NCI-H2196 treated with DMSO at 0.1 percent for 48 hours (cell line): ENCODE measurements around the gene NMRK1.

Experiments used
- DNase-seq: peaks from one replicate; lab custom pipeline; 2025; ENCODE audit not compliant: unreplicated experiment; lab: John Stamatoyannopoulos, UW

NMRK1 gene

DNA sequence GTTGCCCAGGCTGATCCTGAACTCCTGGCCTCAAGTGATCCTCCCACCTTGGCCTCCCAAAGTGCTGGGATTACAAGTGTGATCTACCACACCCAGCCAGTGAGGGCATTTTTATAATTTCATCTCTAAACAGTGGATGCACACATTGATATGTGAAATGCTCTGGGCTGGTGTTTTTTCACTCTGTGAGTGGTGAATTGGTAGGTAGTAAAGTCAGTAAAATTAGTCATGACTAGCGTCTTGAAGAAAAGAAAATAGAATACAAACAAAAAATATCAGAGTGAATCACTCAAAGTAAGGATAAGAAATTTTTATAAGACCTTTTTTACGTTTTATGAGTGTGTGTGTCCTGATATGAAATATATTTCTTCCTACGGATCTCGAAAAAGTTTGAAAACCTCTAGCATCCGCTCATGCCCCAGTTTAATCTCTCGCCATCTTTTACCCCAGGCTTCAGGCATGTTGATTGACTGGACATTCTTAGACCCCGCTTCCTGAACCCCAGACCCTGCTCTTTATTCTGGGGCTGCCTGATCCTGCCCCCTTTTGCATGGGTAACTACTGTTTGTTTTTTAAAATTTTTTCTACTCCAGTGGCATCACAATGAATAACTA is 14.3 kb upstream of the NMRK1 start:
- no peak for DNase-seq

DNA sequence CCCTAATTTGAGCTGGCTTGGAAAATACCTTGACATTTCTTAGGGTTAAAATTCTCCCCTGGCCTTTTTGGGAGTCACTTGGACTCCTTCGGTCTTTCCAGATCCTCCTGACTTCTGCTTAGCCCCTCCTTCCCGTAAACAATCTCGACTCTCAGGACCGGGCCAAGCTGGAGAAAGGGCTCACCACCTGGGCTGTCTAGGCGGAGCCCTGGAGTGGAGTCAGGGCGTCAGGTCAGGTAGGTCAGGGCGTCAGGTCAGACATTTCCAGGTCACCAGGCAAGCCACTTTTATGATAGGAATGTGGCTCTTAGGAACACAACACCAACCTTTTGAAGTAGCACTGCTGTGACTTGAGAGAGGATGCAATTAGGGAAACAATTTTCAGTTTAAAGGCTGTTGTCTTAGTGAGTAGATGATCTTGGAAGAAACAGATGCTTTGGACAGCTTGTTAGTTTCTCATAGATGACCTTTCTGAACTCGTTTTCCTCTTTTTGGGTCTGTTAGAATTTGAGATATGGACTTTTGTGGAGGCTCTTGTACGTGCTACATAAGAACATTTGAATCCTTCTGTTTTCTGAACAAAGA is 13.1 kb upstream of the NMRK1 start:
- no peak for DNase-seq

DNA sequence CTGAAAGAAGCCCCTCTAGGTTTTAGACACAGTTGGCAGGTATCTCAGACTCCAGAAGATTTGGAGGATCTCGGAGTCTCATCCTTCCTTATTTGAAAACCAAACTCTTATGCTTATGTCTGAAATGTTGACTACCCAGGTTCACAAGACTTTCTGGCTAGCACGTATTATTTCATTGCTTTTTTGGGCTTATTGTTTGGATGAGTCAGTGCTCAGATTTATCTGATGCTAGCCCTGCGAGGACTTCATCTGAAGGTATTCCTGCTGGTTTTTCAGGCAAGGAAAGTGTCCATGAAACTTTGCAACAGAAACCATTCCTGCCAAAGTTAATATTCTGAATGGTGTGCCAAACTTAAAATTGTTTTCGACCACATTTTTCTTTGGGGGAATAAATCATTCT is 8.8 kb upstream of the NMRK1 start:
- no peak for DNase-seq

DNA sequence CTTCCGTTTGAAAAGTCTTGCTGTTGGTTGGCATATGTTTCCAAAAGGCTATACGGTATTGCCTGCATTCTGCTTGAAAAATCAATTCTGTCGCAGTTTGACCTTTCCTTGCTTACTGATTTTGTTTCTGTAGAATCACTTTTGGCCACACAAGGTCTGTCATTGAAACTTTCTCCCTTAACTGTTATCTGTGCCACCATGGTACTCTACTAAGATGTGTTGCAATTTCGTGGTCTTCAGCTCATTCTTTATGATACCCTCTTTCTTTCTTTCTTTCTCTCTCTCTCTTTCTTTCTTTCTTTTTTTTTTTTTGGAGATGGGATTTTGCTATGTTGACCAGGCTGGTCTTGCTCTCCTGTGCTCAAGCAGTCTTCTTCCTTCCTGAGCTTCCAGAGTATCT is 4.8 kb upstream of the NMRK1 start:
- DNase-seq, result no peak

DNA sequence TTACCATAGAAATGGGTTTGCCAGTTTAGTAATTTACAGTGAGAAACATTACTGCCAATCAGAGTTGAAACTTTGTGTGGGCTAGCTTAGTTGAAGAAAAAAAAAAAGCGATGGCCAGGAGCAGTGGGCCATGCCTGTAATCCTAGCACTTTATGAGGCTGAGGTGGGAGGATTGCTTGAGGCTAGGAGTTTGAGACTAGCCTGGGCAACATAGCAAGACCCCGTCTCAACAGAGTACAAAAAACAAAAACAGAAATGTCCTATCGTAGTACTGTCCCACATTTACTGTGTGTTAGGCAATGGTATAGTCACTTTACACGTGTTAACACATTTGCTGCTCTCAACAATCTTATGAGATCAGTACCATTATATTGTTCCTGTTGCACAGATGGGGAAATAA is 2.6 kb upstream of the NMRK1 start:
- DNase-seq, result no peak

DNA sequence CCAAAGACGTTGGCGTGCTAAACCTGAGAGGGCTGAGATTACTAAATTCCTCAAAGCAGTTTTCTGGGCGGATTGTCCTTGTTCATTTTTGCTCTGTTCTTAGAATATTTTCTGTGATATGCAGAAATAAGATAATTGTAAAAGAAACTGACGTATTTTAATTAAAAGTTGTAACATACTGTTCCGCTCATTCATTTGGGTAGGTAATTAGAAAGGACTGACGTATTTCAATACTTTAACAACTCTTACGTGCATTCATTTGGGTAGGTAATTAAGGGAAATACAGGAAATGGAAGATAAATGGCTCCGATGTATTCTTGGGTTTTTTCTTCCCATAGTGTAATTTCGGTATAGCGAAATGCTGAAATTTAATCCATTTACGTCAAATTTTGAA is 1.4 kb upstream of the NMRK1 start:
- no peak for DNase-seq

DNA sequence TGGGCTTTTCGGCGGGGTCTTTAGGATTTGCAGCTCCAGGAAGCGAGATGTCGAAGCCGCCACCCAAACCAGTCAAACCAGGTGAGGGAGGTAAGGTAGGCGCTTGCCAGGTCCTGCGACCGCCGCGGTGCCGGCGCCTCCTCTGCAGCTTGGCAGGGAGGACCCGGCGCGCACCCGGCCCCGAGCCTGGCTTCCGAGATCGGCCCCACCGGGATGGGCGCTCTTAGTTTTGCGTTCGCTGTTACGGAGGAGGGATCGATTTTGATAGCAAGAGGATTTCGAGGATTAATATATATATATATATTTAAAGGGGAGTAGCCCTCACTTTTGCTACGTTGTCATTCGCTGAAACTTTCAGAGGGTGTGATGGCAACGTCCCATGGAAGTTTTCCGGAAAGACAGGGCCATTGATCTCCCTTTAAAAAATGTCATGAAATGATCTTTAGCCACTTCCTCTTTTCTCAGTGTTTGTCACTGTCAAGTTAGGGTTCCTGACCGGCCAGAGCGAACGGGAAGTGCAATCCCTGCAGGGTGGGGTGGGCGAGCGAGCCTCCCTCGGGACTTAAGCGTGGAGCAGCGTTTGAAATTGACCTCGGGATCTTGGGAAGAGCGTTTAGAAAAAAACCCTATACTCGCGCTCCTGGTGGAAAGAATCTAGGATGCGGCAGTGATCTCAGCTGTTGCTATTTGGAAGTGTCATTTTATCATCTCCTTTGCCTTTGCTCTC is 854 bp upstream of the NMRK1 start:
- no peak for DNase-seq

DNA sequence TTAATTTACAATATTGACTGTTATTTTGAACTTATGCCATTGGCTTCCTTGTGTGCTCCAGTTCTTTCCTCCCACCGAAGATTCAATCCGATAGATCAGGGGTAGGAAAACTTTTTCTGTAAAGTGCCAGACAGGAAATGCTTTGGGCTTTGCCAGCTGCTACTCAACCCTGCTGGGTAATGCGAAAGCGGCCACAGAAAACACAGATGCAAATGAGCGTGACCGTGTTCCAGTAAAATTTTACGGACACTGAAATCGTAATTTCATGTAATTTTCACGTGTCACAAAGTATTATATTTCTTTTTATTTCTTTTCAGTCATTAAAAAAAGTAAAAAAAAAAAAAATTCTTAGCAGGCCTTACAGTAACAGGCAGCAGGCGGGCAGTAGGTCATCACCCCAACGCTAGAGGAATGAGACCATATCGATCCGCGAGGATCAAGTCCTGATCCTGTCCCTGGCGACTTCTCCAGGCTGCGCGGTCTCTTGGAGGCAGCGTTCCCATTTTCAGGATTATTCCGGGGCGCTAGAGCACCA is 599 bp downstream of the NMRK1 start:
- peak; percentile 37 for DNase-seq

DNA sequence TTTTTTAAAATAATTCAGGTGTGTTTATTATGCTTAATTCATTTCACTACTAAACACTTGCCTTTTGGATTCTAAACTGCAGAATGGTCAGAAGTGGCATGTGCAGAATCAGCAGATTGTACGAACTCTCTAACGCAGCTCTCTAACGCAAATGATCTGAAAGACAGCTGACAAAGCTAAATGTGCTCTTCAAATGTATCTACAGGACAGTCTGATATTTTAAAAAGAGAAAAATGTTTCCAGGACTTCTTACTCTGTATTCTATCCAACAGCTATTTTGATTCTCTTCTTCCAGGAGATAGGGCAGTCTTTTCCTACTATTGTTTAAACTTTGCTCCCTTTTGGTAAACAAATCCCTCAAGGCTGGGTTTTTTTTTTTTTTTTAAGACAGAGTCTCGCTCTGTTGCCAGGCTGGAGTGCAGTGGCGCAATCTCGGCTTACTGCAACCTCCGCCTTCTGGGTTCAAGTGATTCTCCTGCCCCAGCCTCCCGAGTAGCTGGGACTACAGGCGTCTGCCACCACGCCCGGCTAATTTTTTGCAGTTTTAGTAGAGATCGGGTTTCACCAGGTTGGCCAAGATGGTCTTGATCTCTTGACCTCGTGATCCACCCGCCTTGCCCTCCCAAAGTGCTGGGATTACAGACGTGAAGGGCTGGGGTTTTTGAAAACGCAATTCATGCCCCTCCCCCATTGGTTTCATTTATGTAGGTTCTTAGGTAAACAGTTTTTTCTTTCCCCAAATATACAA is 1.2 kb downstream of the NMRK1 start:
- DNase-seq, result no peak

DNA sequence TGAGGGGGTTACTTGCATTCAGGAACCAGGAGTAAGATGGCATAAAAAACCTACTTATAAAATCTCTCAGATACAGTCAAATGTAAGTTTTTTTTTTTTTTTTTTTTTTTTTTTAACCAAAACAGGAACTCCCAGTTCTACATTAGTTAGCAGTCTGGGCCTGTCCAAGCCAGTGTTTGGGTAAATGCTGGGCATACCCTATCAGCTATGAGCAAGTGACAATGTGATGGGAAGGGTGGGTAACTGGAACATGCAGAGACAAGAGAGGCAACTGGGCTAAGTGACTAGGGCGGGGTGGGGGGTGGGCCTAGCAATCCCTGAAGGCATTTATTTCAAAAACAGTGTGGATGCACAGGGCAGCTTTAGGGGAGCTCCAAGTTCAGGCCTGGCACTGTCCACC is 2.3 kb downstream of the NMRK1 start:
- no peak for DNase-seq

DNA sequence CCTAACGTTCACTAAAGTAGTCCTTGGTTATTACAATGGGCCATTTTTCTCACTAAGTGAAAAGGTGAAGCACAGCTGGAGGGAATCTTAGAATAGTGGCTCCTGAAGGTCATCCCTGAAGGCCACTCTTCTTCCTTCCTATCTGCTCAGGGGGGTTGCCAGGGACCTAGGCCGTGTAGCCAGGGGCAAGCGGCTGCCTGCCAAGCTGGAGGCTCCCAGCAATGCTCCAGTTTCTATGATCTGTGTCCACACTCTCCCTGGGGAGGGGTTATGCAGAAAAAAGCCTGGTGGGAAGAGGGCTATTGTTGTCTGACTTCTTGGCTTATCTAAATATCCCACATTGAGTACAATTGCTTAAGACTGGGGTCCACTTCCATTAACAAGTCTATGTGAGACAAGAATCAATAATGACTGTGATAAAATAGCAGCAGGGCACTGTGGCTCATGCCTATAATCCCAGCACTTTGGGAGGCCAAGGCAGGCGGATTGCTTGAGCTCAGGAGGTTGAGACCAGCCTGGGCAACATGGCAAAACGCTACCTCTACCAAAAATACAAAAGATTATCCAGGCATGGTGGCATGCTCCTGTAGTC is 3.8 kb downstream of the NMRK1 start:
- no peak for DNase-seq

DNA sequence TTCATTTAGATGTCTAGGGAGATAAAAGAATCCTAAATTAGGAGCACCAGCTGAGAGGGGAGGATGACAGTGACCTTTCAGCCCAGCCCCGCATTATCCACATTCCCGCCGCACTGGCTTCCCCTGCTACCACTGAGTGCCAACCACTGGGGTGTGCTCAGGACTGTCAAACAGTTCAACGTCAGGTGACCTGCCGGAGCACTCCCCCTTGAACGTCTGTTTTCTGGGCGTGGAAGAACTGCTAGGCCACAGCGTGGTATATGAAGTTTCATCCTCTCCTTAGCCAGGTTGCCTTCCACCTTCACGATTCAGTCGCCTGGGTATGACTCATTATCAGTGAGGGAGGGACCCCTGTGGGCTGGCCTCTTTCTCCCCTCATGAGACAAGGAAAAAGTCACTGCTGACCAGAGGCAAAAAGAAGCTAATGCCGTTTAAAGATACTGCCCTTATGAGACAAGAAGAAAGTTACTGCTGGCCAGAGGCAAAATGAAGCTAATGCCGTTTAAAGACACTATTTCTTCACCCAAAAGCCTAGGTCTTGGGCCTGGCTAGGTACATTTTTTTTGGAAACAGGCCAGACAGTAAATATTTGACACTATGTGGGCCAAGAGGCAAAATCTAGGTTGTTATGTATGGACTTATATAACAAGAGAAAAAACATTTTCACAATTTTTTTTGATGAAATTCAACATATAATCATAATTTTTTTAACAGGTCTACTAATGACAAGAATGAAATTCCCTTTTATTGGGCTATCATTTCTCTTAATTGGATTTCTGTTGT is 4.6 kb downstream of the NMRK1 start:
- DNase-seq, result no peak

DNA sequence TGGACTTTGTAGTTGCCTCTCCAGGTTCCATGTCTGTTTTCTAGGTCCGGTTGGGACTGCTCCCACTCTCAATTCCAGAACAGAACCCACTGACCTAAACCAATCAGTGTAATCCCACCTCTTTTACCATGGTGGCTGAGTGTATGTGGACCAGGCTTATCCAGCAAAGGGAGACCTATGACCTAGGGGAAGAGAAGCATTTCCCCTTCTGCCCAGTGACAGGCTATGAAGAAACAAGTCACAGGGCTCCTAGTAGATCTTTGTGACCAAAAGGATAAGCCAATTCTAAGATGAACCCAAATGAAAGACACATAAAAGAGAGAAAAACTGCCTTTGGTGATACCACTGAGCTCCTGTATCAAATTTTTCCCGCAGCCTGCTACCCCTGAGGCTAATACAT is 6.3 kb downstream of the NMRK1 start:
- DNase-seq, result no peak

DNA sequence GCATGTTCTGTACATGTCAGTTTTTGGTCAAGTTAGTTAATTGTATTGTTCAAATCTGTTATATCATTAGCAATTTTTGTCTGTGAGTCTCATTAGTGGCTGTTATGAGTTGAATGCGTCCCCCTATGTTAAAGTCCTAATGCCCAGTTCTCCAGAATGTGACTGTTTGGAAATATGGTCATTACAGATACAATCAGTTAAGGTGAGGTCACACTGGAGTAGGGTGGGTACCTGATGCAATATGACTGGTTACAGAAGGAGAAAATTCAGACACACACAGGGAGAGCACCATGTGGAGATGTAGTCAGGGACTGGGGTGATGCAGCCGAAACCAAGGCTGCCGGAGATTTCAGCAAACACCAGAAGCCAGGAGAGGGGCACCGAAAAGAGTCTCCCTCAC is 15.1 kb downstream of the NMRK1 start:
- no peak for DNase-seq

DNA sequence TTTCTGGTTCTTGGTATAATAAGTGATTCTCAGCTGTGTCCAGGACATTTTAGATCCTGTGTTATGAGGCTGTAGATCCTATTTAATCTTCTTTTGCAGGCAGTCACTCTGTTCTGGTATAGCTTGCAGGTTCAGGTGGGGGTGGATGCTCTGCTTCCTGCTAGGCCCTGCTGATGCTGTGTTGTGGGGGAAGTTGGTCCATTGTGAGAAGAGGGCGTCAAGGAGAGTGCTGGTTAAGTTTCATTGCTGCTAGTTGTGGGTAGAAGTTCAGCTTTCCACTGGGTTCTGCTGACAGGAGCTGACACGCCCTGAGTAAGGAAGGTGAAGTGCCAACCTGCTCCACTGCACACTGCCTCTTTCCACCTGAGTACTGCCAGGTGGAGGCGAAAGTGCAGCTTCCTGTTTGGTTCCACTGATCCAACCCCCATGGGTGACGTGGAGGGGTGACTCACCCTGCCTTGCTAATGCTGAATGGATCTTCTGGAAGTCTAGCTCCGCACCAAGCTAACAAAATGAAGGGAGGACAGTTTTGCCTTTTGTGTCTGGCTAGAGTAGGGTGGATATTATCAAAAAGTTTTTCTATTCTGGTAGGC is 16.3 kb downstream of the NMRK1 start:
- DNase-seq, result no peak

DNA sequence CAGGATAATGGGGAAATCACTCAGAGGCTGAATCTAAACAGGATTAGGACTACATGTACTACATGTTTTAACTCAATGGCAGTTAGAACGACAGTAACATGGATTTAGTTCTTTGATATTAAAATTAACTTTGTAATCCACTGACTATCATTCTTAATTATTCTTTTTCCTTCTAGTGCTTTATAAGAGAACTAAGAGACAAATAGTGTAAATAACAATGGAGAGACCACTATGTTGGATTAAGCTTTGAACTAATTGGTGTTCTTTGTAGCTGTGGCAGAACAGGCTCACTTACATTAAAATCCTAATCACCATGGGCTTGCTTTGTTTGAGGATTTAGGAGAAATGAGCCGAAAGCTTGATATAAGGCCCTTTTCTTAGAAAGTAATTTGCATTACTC is 18.8 kb downstream of the NMRK1 start:
- no peak for DNase-seq

DNA sequence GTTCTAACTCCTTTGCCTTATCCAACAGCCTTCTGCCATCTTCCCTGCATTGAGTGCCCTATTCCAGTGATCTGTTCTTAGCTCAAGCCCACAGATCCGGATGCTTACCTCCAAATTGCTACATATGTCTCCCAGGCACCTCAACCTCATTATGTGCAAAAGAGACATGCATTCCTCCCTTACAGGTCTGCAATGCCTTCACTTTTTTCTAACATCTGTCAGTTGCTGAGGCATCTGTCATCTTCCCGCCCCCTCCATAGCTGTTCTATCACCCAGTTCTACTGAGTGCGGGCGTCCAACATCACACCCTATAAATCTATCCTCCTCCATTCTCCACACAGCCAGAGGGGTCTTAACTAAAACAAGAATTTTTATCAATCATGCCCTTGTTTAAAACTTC is 20.1 kb downstream of the NMRK1 start:
- no peak for DNase-seq

DNA sequence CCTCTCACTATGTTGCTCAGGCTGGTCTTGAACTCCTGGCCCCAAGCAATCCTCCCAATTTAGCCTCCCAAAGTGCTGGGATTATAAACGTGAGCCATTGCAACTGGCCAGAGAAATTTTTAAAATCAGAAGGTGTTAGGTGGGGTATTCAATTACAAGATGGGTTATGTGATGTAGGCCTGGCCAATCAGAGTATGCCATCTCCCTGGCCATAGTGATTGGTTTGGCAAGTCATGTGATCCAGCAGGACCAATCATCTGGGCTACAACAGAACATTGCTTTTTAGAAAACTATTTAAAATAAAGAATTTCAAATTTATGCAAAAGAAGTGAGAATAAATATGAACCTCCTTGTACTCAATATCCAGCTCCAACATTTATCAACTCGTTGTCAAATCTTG is 22.4 kb downstream of the NMRK1 start:
- no peak for DNase-seq

DNA sequence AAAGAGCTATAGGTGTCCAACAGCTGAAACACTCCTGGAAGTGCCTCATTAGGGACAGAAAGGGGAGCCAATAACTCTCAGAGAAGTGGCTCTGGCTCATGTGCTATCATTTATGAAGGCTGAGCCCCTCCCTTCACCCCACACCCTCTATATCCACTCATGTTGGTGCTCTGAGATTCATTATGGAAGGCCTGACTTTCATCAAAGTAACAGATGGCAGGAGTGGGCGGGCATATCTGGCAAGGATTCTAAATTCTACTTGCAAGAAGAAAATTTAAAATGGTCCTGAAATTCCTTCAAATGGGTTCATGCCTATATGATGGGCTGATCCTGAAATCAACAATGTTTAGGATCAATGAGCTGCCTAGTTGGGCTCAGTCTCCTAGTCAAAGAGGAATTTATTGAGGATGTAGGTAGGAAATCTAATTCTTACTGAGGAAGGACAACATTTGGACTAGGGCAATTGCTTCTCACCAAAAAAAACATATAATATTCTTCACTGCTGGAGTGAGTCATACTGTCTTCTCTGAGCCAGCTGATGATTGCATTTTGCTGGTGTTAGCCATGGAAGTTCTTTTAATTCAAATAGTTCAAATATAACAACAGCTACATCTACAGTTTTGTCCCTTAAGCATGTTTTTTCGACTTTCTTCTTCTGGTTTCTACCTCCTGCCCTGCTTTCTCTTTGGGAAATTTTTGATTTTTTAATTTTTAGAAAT is 23.5 kb downstream of the NMRK1 start:
- DNase-seq, result no peak
